Left ventricle myocardium inferior (tissue), 1 donor: ENCODE data around the gene CTSF. TPM values are rescaled to one million over a fixed set of nuclear protein-coding genes. Genes with fewer than 3 reads are reported as not detected.
A peak's percentile ranks its signal among the peaks of the same experiment; 100 is the strongest.

Experiments
- DNase-seq: peaks from one replicate; pipeline ENCODE4 v3.0.0-alpha.2; 2020
- H3K27ac ChIP-seq: fragments of 200-600 bp; replicated peaks from 2 replicates; pipeline ENCODE4 v1.8.0; 2021
- H3K27me3 ChIP-seq: fragments of 200-600 bp; 2 replicates; pipeline ENCODE4 v1.8.0; 2021; ENCODE audit warnings: low read depth
- H3K36me3 ChIP-seq: fragments of 200-600 bp; 2 replicates; pipeline ENCODE4 v1.8.0; 2021
- H3K4me1 ChIP-seq: fragments of 200-600 bp; 2 replicates; pipeline ENCODE4 v1.8.0; 2021
- H3K4me3 ChIP-seq: fragments of 200-600 bp; 2 replicates; pipeline ENCODE4 v1.8.0; 2021; ENCODE audit warnings: mild to moderate bottlenecking, moderate library complexity
- H3K9me3 ChIP-seq: fragments of 200-600 bp; replicated peaks from 2 replicates; pipeline ENCODE4 v1.8.0; 2021
- intact Hi-C: fragments of 100-400 bp; cut with micrococcal nuclease; formaldehyde crosslinking; loops from one replicate; pipeline ENCODE4 v1.11.0; 2022
- total RNA-seq: library from RNA; stranded (reverse); fragmentation: NEBNext Ultra II Directional; extraction: Animal tissue kit (Norgen Biotek cat#: 25700); gene quantifications from one replicate; pipeline ENCODE4 v1.2.1, GENCODE V29; 2021
- TF ChIP-seq, protein P1 (sequence below): fragments of 200-600 bp; IDR thresholded peaks from 2 replicates; pipeline ENCODE4 v1.8.0; 2021; ENCODE audit warnings: antibody characterized with exemption, mild to moderate bottlenecking, borderline replicate concordance
- donor health status: DM: no; HTN: yes; CAD: no; lungs with severe emphysema.

CTSF gene
- total RNA-seq, 1 donor from 2014 or later = 48.6 TPM

GRCh38 chr11:66531841-66532240, 36.6 kb downstream of the CTSF start:
- H3K27me3 ChIP-seq = no peaks in the 10 kb centered on the region
- H3K4me3 ChIP-seq = no peak overlapping the region
- no peak overlapping the region for H3K27ac ChIP-seq
- H3K9me3 ChIP-seq = no peaks in the 10 kb centered on the region
- intact Hi-C loops = no loop called here
- DNase-seq = no peak
- TF ChIP-seq, protein P1, sequence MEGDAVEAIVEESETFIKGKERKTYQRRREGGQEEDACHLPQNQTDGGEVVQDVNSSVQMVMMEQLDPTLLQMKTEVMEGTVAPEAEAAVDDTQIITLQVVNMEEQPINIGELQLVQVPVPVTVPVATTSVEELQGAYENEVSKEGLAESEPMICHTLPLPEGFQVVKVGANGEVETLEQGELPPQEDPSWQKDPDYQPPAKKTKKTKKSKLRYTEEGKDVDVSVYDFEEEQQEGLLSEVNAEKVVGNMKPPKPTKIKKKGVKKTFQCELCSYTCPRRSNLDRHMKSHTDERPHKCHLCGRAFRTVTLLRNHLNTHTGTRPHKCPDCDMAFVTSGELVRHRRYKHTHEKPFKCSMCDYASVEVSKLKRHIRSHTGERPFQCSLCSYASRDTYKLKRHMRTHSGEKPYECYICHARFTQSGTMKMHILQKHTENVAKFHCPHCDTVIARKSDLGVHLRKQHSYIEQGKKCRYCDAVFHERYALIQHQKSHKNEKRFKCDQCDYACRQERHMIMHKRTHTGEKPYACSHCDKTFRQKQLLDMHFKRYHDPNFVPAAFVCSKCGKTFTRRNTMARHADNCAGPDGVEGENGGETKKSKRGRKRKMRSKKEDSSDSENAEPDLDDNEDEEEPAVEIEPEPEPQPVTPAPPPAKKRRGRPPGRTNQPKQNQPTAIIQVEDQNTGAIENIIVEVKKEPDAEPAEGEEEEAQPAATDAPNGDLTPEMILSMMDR = no peak
- no peaks in the 10 kb centered on the region for H3K4me1 ChIP-seq
- peaks cover 39% of the 10 kb centered on the region for H3K36me3 ChIP-seq

DNA sequence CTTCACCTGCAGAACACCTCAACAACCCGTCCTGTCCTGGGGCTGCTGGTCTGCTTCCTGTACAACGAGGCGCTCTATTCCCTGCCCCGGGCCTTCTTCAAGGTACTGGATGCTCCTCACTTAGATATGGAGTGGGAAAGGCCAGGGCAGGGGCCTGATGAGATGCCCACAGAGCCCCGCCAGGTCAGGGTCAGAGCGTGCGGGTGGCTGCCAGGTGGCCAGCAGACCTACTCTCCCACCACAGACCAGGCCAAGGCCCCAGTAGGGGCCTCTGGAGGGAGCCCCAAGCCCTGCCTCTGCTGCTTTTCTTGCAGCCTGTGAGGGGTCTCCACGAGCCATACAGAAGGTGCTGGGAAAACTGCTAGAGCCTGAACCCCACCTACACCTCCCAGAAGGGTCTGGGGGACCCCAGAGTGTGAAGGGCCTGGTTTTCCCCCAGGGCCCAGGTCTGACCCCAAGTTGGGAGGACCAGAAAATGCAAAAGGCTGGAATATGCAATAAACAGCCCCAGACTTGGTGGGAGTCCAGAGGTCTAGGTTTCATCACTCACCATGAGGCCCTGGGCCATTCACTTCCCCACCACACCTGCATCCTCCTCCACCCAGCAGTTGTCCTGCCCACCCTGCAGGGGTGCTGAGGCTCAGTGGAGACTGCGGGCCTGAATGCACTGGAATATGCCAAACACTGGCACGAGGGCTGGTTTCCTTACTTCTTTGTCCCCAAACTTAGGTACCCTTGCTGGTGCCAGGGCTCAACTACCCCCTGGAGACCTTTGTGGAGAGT, 37.3 kb downstream of the CTSF start:
- H3K36me3 ChIP-seq = peaks cover 41% of the 10 kb centered on the region

DNA sequence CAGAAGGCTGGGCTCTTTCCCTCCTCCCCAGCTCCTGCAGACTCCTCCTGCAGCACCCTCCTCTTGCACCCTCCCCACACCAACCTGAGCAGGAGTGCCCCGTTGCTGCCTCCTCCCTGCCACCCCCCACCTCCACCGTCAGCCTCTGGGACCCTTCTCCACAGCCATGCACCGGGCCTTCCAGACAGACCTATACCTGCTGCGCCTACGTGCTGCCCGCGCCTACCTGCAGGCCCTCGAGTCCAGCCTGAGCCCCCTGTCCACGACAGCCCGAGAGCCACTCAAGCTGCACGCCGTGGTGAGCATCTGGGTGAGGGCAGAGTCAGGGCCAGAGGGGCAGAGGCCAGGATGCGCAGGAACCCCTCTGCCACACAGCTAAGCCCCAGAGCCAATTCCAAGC, 38.8 kb downstream of the CTSF start:
- H3K36me3 ChIP-seq = peaks cover 34% of the 10 kb centered on the region
- DNase-seq = no peak
- TF ChIP-seq, protein P1 = no peak
- H3K4me3 ChIP-seq = no peak overlapping the region
- H3K27ac ChIP-seq = no peak overlapping the region
- peaks cover 2% of the 10 kb centered on the region for H3K4me1 ChIP-seq
- no peaks in the 10 kb centered on the region for H3K27me3 ChIP-seq
- intact Hi-C loops = no loop called here
- H3K9me3 ChIP-seq = no peaks in the 10 kb centered on the region

More for the DNA sequence above, 37.3 kb downstream of the CTSF start:
- DNase-seq = no peak
- H3K27ac ChIP-seq = no peak overlapping the region
- H3K4me1 ChIP-seq = no peaks in the 10 kb centered on the region
- H3K4me3 ChIP-seq = no peak overlapping the region
- TF ChIP-seq, protein P1 = no peak
- H3K27me3 ChIP-seq = no peaks in the 10 kb centered on the region
- no peaks in the 10 kb centered on the region for H3K9me3 ChIP-seq
- intact Hi-C loops = no loop called here

- H3K27me3 ChIP-seq = no peaks in the 10 kb centered on the region
- H3K36me3 ChIP-seq = peaks cover 34% of the 10 kb centered on the region
- H3K27ac ChIP-seq = no peak overlapping the region
- TF ChIP-seq, protein P1 = no peak
- H3K9me3 ChIP-seq = no peaks in the 10 kb centered on the region
- intact Hi-C loops = no loop called here
- H3K4me3 ChIP-seq = no peak overlapping the region
- H3K4me1 ChIP-seq = peaks cover 8% of the 10 kb centered on the region
- no peak for DNase-seq
These were observed 39.3 kb downstream of the CTSF start for GRCh38 chr11:66529069-66529468.

GRCh38 chr11:66524304-66525040, 43.9 kb downstream of the CTSF start:
- peaks cover 70% of the 10 kb centered on the region for H3K36me3 ChIP-seq
- H3K4me1 ChIP-seq = peaks cover 20% of the 10 kb centered on the region
- no peaks in the 10 kb centered on the region for H3K9me3 ChIP-seq
- peak overlapping the region; percentile 55 for H3K27ac ChIP-seq
- no peak for DNase-seq
- intact Hi-C loops = no loop called here
- TF ChIP-seq, protein P1 = no peak
- no peaks in the 10 kb centered on the region for H3K27me3 ChIP-seq
- no peak overlapping the region for H3K4me3 ChIP-seq
